AG09319 (cell line): ENCODE results near the gene ZBTB25.
A peak's percentile ranks its signal among the peaks of the same experiment; 100 is the strongest.

Experiments
- DNase-seq: peaks from one replicate; pipeline ENCODE4 v3.0.0-alpha.2; 2010; ENCODE audit warnings: low read depth; ENCODE audit errors: extremely low read depth
- CTCF ChIP-seq: IDR thresholded peaks from 2 replicates; pipeline ENCODE4 v1.5.1; 2011; ENCODE audit warnings: low read depth, mild to moderate bottlenecking, inconsistent platforms, low read length, moderate library complexity

The ZBTB25 gene

GRCh38 chr14:64444984-64445845, 58.4 kb downstream of the ZBTB25 start:
- no peak for TF ChIP-seq CTCF
- no peak for DNase-seq

- DNase-seq: no peak
- no peak for TF ChIP-seq CTCF
These were observed 59.5 kb downstream of the ZBTB25 start for GRCh38 chr14:64444140-64444539.

- no peak for DNase-seq
- TF ChIP-seq CTCF: no peak
These were observed 61.2 kb downstream of the ZBTB25 start for GRCh38 chr14:64442300-64442988.

GRCh38 chr14:64440494-64440893, 63.1 kb downstream of the ZBTB25 start:
- TF ChIP-seq CTCF: no peak
- DNase-seq: no peak

GRCh38 chr14:64439141-64439540, 64.5 kb downstream of the ZBTB25 start:
- no peak for DNase-seq
- TF ChIP-seq CTCF: no peak

GRCh38 chr14:64438181-64438841, 65.3 kb downstream of the ZBTB25 start:
- no peak for TF ChIP-seq CTCF
- peak; percentile 45 for DNase-seq

- TF ChIP-seq CTCF: no peak
- no peak for DNase-seq
These were observed 69.1 kb downstream of the ZBTB25 start for GRCh38 chr14:64434528-64434927.
